ENCODE results near the gene SPON1. TPM values are rescaled to one million over a fixed set of nuclear protein-coding genes. Genes with fewer than 3 reads are reported as not detected.
"Not testable (repeated sequence)": the region's sequence is repeated elsewhere in the genome, so short reads cannot be mapped to it uniquely, and the experiment has no call there.

The SPON1 gene
- total RNA-seq, 1 donor from 2014 or later, result 6.2 TPM

DNA sequence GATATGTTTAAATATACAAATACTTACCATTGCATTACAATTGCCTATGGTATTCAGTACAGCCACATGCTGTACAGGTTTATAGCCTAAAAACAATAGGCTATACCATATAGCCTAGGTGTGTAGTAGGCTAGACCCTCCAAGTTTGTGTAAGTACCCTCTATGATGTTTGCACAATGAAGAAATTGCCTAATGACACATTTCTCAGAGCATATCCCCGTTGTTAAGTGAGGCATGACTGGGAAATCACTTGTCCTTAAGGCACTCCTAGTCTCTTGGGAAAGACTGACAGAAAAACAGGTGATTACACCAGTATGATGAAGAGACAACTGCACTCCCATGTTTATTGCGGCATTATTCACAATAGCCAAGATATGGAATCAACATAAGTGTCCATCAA is 187.2 kb downstream of the SPON1 start:
- intact Hi-C loops (cut with DNase I), result loop anchor here (2.0 to 5.0 kb wide), 2 partner anchors 98 to 195 kb away; no protein-coding TSS in a partner anchor
- DNase-seq (ENCODE audit: low spot score), result no peak

DNA sequence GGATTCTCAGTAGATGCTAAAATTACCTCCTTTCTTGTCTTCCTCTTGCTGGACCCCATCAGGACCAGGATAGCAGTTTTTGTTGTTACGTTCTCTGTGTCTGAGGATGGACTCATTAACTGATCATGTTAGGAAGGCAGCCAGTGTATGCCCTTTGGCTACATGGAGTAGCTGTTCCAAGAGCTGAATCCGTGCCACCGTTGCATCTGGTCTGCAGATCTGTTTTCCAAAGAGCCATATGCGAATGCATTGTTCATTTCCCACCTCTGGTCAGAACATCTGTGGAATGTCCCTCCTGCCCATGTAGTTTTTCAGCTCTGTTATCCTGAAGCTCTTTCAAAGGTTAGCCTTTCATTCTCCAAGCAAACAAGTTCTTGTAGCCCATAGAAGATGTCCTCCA is 188.4 kb downstream of the SPON1 start:
- no peak for DNase-seq (ENCODE audit: low spot score)
- intact Hi-C loops (cut with DNase I), result no loop called here

- DNase-seq (ENCODE audit: low spot score); intact Hi-C loops (cut with DNase I): not testable (repeated sequence)
Measured at GRCh38 chr11:14154103-14154502, 191.6 kb downstream of the SPON1 start.

DNA sequence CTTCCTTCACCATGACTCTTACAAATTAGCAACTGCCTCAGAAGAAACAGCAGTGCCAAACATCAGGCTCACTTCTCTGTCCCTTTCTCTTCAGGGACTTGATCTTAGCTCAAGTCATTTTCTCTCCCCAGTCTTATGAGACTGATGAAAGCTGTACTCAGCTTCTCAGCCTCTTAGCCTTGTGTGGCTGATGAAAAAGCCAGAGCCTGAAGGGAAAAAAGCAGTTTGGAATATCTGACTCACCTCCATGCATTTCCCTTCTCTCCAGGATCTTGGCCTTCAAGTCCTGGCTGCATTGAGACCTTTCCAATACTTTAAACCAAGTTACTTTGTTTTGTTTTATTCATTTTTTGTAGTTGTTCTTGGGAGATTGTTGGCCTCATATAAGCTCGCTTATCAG is 195.9 kb downstream of the SPON1 start:
- DNase-seq (ENCODE audit: low spot score), result no peak
- intact Hi-C loops (cut with DNase I), result no loop called here

GRCh38 chr11:14163576-14163975 is 201.1 kb downstream of the SPON1 start:
- no peak for DNase-seq (ENCODE audit: low spot score)
- intact Hi-C loops (cut with DNase I), result no loop called here

DNA sequence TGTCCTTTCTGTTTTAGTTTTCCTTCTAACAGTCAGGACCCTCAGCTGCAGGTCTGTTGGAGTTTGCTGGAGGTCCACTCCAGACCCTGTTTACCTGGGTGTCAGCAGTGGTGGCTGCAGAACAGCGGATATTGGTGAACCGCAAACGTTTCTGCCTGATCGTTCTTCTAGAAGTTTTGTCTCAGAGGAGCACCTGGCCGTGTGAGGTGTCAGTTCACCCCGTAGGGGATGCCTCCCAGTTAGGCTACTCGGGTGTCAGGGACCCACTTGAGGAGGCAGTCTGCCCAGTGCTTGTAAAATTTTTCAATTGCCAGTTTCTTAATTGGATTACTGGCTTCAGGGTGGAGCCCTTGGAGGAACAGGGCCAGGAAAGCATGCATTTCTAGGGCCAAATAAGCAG is 211.2 kb downstream of the SPON1 start:
- DNase-seq (ENCODE audit: low spot score); intact Hi-C loops (cut with DNase I): not testable (repeated sequence)

GRCh38 chr11:14179116-14179820 is 216.7 kb downstream of the SPON1 start:
- intact Hi-C loops (cut with DNase I), result no loop called here

DNA sequence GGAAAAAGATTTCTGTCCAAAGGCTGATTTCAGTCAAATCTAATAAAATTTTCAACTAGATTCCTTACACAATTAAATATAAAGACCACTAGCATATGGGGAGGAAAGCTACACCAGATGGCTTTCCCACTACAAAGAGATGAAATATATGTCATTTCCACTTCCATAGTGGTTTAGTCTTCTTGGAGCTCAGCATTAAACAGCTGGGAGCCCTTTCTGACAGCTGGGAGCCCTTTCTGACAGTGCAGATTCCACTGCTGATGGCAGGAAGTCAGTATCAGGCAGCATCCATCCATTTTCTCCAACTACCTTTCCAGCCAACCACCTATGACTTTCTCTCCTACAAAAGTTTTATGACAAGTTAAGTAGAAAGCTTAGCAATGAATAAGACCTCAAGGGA is 218.6 kb downstream of the SPON1 start:
- DNase-seq (ENCODE audit: low spot score), result no peak
- intact Hi-C loops (cut with DNase I), result no loop called here

More at GRCh38 chr11:14179116-14179820, 216.7 kb downstream of the SPON1 start:
- no peak for DNase-seq (ENCODE audit: low spot score)

DNA sequence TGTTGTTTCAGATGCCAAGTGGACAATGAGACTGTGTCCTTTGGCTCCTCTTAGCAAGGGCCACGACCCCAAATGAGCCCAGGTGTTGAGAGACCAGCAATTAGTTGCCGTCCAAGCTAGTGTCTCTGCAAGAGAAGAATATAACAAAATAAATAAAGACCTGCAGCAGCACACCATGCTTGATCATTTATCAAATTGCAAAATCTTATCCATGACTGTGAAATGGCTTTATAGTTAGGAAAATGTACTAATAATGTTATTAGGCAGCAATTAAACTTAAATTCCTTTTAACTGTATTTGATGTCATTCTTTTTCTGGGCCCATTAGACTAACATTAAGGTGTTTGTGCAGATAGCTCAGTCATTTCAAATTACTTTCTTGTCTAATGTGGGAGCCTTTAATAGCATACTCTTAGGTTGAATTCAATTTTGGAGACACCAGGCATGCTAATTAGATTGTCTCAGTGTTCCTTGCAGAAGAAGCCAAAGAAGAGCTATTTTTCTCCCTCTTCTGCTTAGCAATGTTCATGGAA is 220.4 kb downstream of the SPON1 start:
- intact Hi-C loops (cut with DNase I), result no loop called here
- no peak for DNase-seq (ENCODE audit: low spot score)

DNA sequence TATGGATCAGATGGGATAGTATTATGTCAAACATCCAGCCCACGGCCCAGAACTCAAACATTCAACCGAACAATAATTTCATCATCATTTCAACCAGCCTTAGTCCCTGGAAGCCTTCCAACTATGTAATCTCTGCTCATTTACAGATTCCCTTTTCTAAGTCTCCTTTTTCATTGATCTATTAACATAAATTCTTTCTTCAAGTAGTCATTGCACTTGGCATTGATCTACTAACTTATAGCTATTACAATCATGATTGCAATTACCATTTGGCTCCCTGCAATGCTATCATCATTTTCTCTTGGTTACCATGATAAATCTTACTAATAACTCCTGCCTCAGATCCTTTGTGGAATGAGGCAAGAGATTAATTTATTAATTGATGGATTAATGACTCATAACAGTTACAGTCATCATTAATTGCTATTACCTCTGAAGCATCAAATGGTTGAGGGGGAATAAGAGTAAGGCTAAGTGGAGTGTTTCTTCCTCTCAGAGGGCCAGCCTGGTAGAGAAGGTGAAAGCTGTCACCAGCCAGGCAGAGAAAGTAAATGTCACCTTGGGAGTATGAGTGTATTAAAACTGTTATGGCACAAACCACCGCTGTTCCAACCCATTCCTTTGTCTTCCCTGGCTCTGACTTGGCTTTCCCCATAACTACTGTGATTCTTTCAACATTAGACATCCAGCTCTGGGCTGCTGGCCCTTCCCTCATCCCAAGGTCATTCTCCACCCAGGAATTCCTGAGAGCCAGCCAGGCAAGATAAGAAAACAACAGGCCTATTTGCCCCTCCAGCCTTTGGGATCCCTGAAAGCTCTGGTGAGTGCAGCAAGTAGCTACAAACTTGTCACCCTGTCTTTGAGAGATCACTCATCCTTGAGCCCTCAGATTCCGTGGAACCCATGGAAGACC is 221.8 kb downstream of the SPON1 start:
- no peak for DNase-seq (ENCODE audit: low spot score)
- intact Hi-C loops (cut with DNase I), result no loop called here

DNA sequence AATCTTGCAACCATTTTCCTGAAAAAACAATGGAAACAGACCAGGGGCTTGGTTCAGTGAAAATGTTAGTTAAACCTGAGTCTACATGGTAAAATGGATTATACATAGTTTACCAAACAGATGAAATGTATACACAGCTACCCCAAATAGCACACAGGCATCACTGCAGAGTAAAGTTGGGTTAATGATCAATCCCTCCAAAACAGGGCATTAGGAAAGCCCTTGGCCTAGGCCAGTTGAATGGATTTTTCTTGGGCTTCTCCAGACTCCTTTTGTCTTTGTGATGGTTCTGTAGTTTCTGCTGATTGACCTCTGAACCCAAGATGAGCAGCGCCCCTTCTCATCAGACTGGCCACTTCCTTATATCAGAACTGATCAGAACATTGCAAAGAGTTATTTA is 222.9 kb downstream of the SPON1 start:
- intact Hi-C loops (cut with DNase I), result no loop called here
- no peak for DNase-seq (ENCODE audit: low spot score)

DNA sequence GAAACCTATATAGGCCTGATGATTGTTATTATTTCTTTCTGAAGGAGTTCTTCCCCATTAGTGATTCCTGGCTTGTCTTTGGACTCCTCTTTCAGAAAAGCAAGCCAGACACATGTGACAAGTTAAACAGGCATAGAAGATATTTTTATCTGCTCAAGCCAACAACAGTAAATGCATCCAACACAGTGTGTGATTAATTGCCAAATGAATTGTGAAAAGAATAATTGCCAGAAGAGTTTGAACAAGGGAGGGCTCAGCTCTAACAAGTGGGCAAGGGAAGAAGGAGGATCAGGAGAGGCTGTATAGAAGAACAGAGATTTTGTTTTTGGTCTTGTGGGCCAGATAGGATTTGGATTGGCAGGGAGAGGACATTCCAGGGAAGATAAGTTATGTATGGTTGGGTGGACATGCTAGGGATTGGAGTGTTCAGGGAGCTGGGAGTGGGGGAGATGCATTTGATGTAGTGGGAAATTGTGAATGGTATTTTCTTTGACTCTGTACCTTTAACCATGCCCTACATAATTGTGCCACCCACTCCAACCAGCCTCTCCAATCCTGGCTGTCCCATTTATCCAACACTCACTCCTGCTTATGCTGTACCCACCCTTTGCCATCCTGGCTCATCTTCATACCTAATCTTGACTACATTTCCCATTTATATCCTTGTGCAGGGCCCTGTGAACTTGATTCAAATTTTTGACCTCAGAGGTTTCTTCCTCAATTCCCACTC is 223.7 kb downstream of the SPON1 start:
- DNase-seq (ENCODE audit: low spot score), result no peak
- intact Hi-C loops (cut with DNase I), result no loop called here

- intact Hi-C loops (cut with DNase I), result no loop called here
- DNase-seq (ENCODE audit: low spot score), result no peak
Measured at GRCh38 chr11:14189874-14190273, 227.4 kb downstream of the SPON1 start.

DNA sequence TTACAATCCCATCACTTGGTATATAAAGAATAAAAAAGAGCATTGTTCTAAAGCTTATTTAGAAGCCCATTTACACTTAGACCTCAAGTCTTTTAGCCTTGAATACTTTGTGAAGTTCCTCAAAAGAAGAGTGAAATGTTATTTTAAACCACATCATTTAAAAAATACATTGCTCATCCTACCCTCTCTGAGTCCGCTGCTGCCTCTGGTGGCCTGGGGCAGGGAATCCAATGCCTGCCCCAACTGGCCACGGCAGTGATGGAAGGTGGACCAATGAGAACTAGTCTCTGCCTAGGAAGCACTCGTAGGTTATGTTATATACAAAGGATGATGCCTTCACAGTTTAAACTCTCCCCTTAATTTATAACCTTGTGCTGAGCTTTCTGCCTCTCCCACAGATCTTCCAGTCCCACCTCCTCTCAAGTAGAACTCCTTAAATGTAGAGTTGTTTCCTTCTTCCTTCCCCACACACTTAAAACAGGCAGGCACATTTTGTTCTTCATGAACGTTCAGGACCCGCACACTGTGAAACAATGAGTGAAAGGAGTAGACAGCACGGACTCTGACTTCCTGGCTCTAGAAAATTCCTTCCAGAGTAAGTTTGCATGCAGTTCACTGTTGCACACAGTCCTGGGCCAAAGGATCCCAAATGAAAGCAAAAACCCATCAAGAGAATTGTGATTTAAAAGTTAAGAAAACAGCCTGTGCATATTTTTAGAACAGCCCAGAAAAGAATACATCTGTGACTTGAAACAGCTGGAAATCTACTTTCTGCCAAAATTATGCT is 228.7 kb downstream of the SPON1 start:
- intact Hi-C loops (cut with DNase I), result no loop called here
- DNase-seq (ENCODE audit: low spot score), result no peak

- DNase-seq (ENCODE audit: low spot score), result no peak
- intact Hi-C loops (cut with DNase I), result no loop called here
Measured at GRCh38 chr11:14193644-14194043, 231.1 kb downstream of the SPON1 start.

GRCh38 chr11:14202251-14203196 is 240.0 kb downstream of the SPON1 start:
- no peak for DNase-seq (ENCODE audit: low spot score)

GRCh38 chr11:14203321-14203720 is 240.8 kb downstream of the SPON1 start:
- no peak for DNase-seq (ENCODE audit: low spot score)
- intact Hi-C loops (cut with DNase I), result no loop called here

More at GRCh38 chr11:14202251-14203196, 240.0 kb downstream of the SPON1 start:
- intact Hi-C loops (cut with DNase I), result no loop called here

GRCh38 chr11:14212986-14213385 is 250.5 kb downstream of the SPON1 start:
- no peak for DNase-seq (ENCODE audit: low spot score)
- intact Hi-C loops (cut with DNase I), result no loop called here
